Activated T-helper 1 cell treated with Interleukin-2 at 50 U/mL for 16 hours (primary cell): ENCODE measurements around the gene ACVR1.
"Not testable (repeated sequence)": the region's sequence is repeated elsewhere in the genome, so short reads cannot be mapped to it uniquely, and the experiment has no call there.

Source experiments
- DNase-seq: peaks from one replicate; pipeline ENCODE4 v3.0.0-alpha.2; 2020; ENCODE audit warnings: low read depth

Gene ACVR1

GRCh38 chr2:157751462-157752058 is 124.6 kb downstream of the ACVR1 start:
- no peak for DNase-seq

GRCh38 chr2:157749684-157750083 is 126.4 kb downstream of the ACVR1 start:
- no peak for DNase-seq

- no peak for DNase-seq
These were observed 127.6 kb downstream of the ACVR1 start for GRCh38 chr2:157748371-157749142.

- DNase-seq, result no peak
These were observed 128.3 kb downstream of the ACVR1 start for GRCh38 chr2:157747695-157748370.

- no peak for DNase-seq
These were observed 128.8 kb downstream of the ACVR1 start for GRCh38 chr2:157747280-157747679.

- DNase-seq, result no peak
These were observed 129.7 kb downstream of the ACVR1 start for GRCh38 chr2:157746234-157746950.

GRCh38 chr2:157744571-157745076 is 131.5 kb downstream of the ACVR1 start:
- DNase-seq, result no peak

- DNase-seq, result no peak
These were observed 133.1 kb downstream of the ACVR1 start for GRCh38 chr2:157743051-157743450.

- DNase-seq, result no peak
These were observed 134.2 kb downstream of the ACVR1 start for GRCh38 chr2:157741819-157742484.

- no peak for DNase-seq
These were observed 138.5 kb downstream of the ACVR1 start for GRCh38 chr2:157737656-157738055.

- no peak for DNase-seq
These were observed 140.6 kb downstream of the ACVR1 start for GRCh38 chr2:157735532-157735931.

GRCh38 chr2:157733263-157733662 is 142.9 kb downstream of the ACVR1 start:
- no peak for DNase-seq

GRCh38 chr2:157732596-157732995 is 143.5 kb downstream of the ACVR1 start:
- DNase-seq, result no peak

- no peak for DNase-seq
These were observed 148.4 kb downstream of the ACVR1 start for GRCh38 chr2:157727693-157728092.

GRCh38 chr2:157726946-157727345 is 149.2 kb downstream of the ACVR1 start:
- DNase-seq, result no peak

GRCh38 chr2:157725846-157726245 is 150.3 kb downstream of the ACVR1 start:
- no peak for DNase-seq

GRCh38 chr2:157722580-157723234 is 153.4 kb downstream of the ACVR1 start:
- DNase-seq, result no peak

GRCh38 chr2:157720504-157720903 is 155.6 kb downstream of the ACVR1 start:
- DNase-seq, result no peak

GRCh38 chr2:157704653-157705052 is 171.5 kb downstream of the ACVR1 start:
- DNase-seq, result not testable (repeated sequence)

- not testable (repeated sequence) for DNase-seq
These were observed 172.0 kb downstream of the ACVR1 start for GRCh38 chr2:157704148-157704547.

- no peak for DNase-seq
These were observed 176.3 kb downstream of the ACVR1 start for GRCh38 chr2:157699806-157700205.
